ENCODE data around the gene PCMT1. TPM values are rescaled to one million over a fixed set of nuclear protein-coding genes. Genes with fewer than 3 reads are reported as not detected.
"Not testable (repeated sequence)": the region's sequence is repeated elsewhere in the genome, so short reads cannot be mapped to it uniquely, and the experiment has no call there.

PCMT1 gene
- total and polyA plus RNA-seq, 2 of the 8 experiments (the other 6 are each of a cell fraction or from before 2014, with no cell fraction given): 84.3 to 91.3 TPM

DNA sequence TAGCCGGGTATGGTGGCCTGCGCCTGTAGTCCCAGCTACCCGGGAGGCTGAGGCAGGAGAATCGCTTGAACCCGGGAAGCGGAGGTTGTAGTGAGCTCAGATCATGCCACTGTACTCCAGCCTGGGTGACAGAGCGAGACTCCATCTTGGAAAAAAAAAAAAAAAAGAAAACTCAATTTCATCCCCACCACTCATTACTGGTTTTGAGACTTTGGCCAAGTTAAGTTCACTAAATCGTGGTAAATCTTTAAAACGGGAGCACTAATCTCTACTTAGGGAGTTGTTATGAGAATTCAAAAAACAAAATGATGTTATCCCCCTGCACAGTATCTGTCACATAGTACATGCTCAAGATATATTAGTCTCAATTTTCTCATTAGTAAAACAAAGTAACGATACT is 4.3 kb upstream of the PCMT1 start:
- not testable (repeated sequence) for H4K5ac ChIP-seq (ENCODE audit: insufficient read length, low read depth, low read length); H2BK20ac ChIP-seq (ENCODE audit: low read length); H2AK5ac ChIP-seq (ENCODE audit: low read depth, low read length); H3K23ac ChIP-seq (ENCODE audit: insufficient read length); H3K27ac ChIP-seq (ENCODE audit: low read depth, low read length); FAIRE-seq; H2BK5ac ChIP-seq (ENCODE audit: low read depth, low read length); H3K14ac ChIP-seq (ENCODE audit: insufficient read length); DNase-seq (ENCODE audit: low read depth in 1 of 2, low spot score in 2 of 2); H4K20me1 ChIP-seq (replicated peaks in 1 of 2; ENCODE audit: control insufficient read depth in 1 of 2, insufficient read depth in 2 of 2, low read length in 2 of 2); H3K4me1 ChIP-seq (replicated peaks in 1 of 4; ENCODE audit: control insufficient read depth in 3 of 4, insufficient read depth in 4 of 4, low read length in 3 of 4); H3K56ac ChIP-seq (replicated peaks; ENCODE audit: insufficient read length, low read depth, low read length); H4K8ac ChIP-seq (ENCODE audit: extremely low read depth, insufficient read depth, low read length); H2AFZ ChIP-seq (ENCODE audit: low read length); H3K79me1 ChIP-seq (ENCODE audit: low read depth, low read length); H2BK120ac ChIP-seq (replicated peaks; ENCODE audit: low read depth, low read length); H3K27me3 ChIP-seq (replicated peaks in 1 of 4; ENCODE audit: control insufficient read depth in 3 of 4, extremely low read depth in 1 of 4, insufficient read depth in 3 of 4, low read length in 3 of 4); H3K18ac ChIP-seq (ENCODE audit: extremely low read depth, low read length); H2BK15ac ChIP-seq (ENCODE audit: low read length); H4K91ac ChIP-seq (replicated peaks; ENCODE audit: insufficient read length, low read length); H2BK12ac ChIP-seq (ENCODE audit: low read depth, low read length); H3K23me2 ChIP-seq (ENCODE audit: low read depth, low read length); H3K4ac ChIP-seq (replicated peaks; ENCODE audit: insufficient read length, low read depth, low read length); H3K9me3 ChIP-seq (ENCODE audit: insufficient read depth in 2 of 2, low read depth in 1 of 2, low read length in 1 of 2)
- Histone ChIP-seq H3K4me2 (ENCODE audit: insufficient read depth in 1 of 2, low read depth in 2 of 2, low read length in 2 of 2) (peak overlapping the region; percentile 32 to 73), H3K9ac (replicated peaks in 1 of 4; ENCODE audit: extremely low read depth in 1 of 4, low read depth in 3 of 4, low read length in 3 of 4) (peak overlapping the region in 1 of 4 experiments; percentile 91; a peak in 2 of 7 replicates), H3K79me2 (ENCODE audit: control insufficient read depth in 1 of 2, insufficient read depth in 2 of 2, low read length in 2 of 2) (peaks cover 0 to 16% of the 10 kb centered on the region in 2 experiments; a peak in 3 of 4 replicates), H3K36me3 (ENCODE audit: control insufficient read depth in 2 of 4, insufficient read depth in 4 of 4, low read length in 3 of 4) (peaks cover 6 to 35% (median 25%) of the 10 kb centered on the region in 4 experiments; a peak in 7 of 8 replicates), H3K4me3 (ENCODE audit: extremely low read depth in 1 of 4, insufficient read depth in 2 of 4, low read depth in 3 of 4, low read length in 4 of 4) (peak overlapping the region in 3 of 4 experiments; percentile 76 to 98 (median 91); a peak in 5 of 8 replicates)
- CTCF ChIA-PET (ENCODE audit: partially characterized antibody): interaction anchor here (0.6 to 1.7 kb wide), 4 partner anchors 10 to 184 kb away, joined by 3 to 5 read pairs (median 4); no protein-coding TSS in a partner anchor
- POLR2A ChIA-PET (ENCODE audit: partially characterized antibody): interaction anchor here (3.4 kb wide), 1 partner anchor 28 kb away, joined by 18 read pairs; the partner anchor contains the start of gene LATS1
- WGBS, 2 experiments (ENCODE audit: extremely low coverage in 1 of 2, insufficient coverage in 1 of 2, insufficient read length in 1 of 2, insufficient replicate concordance in 2 of 2, low coverage in 1 of 2, low lambda C conversion rate in 2 of 2, missing lambda C conversion rate in 1 of 2): 82% methylated on average over 9 of the region's 10 CpGs; no CpG with 5 or more reads in 1 of the 2 experiments

Data from H1 (cell line).